ENCODE results near the gene S100A8. TPM values are rescaled to one million over a fixed set of nuclear protein-coding genes. Genes with fewer than 3 reads are reported as not detected.

Gene S100A8
- total RNA-seq, 2 donors from 2014 or later = 123 to 360 TPM

Other genes starting within 250 kb of the S100A8 start
- not detected for gene SPRR2G, start 240.2 kb downstream of the S100A8 start, total RNA-seq
- gene LELP1, start 187.6 kb downstream of the S100A8 start, total RNA-seq = not detected
- gene PRR9, start 173.5 kb downstream of the S100A8 start, total RNA-seq = not detected
- not detected for gene LORICRIN, start 131.4 kb downstream of the S100A8 start, total RNA-seq
- gene PGLYRP3, start 78.1 kb downstream of the S100A8 start, total RNA-seq = not detected
- gene PGLYRP4, start 42.2 kb downstream of the S100A8 start, total RNA-seq = not detected
- gene S100A9, start 33.2 kb downstream of the S100A8 start, total RNA-seq = 100 to 1,000 TPM; 158 to 525 TPM
- 10 to 100 TPM; 12.6 to 34.4 TPM for gene S100A12, start 15.5 kb downstream of the S100A8 start, total RNA-seq
- not detected for gene S100A7A, start 25.4 kb upstream of the S100A8 start, total RNA-seq
- gene S100A7, start 69.6 kb upstream of the S100A8 start, total RNA-seq = not detected
- 1,000 to 10,000 TPM; 1,174 to 1,536 TPM for gene S100A6, start 144.9 kb upstream of the S100A8 start, total RNA-seq
- not detected for gene S100A5, start 149.9 kb upstream of the S100A8 start, total RNA-seq
- 100 to 1,000 TPM; 286 to 472 TPM for gene S100A4, start 154.7 kb upstream of the S100A8 start, total RNA-seq
- 1 to 10 TPM; 4.1 to 8.3 TPM for gene S100A3, start 158.2 kb upstream of the S100A8 start, total RNA-seq
- gene S100A2, start 174.8 kb upstream of the S100A8 start, total RNA-seq = 1 to 10 TPM; 1.5 to 3.5 TPM
- gene S100A16, start 222.1 kb upstream of the S100A8 start, total RNA-seq = 10 to 100 TPM; 67.0 to 99.2 TPM
- gene S100A14, start 225.3 kb upstream of the S100A8 start, total RNA-seq = not detected
- 100 to 1,000 TPM; 149 to 167 TPM for gene S100A13, start 236.4 kb upstream of the S100A8 start, total RNA-seq
- gene S100A1, start 237.4 kb upstream of the S100A8 start, total RNA-seq = 1 to 10 TPM in 1 of 2 donors, under 1 TPM in 1; 0.74 to 1.8 TPM
- gene CHTOP, start 243.0 kb upstream of the S100A8 start, total RNA-seq = 10 to 100 TPM; 44.5 to 47.3 TPM